Measurements from ENCODE around the gene EPN2. TPM values are rescaled to one million over a fixed set of nuclear protein-coding genes. Genes with fewer than 3 reads are reported as not detected.

The EPN2 gene
- polyA plus RNA-seq, 1 of the 3 experiments (the other 2 are of a cell fraction): 38.9 TPM

DNA sequence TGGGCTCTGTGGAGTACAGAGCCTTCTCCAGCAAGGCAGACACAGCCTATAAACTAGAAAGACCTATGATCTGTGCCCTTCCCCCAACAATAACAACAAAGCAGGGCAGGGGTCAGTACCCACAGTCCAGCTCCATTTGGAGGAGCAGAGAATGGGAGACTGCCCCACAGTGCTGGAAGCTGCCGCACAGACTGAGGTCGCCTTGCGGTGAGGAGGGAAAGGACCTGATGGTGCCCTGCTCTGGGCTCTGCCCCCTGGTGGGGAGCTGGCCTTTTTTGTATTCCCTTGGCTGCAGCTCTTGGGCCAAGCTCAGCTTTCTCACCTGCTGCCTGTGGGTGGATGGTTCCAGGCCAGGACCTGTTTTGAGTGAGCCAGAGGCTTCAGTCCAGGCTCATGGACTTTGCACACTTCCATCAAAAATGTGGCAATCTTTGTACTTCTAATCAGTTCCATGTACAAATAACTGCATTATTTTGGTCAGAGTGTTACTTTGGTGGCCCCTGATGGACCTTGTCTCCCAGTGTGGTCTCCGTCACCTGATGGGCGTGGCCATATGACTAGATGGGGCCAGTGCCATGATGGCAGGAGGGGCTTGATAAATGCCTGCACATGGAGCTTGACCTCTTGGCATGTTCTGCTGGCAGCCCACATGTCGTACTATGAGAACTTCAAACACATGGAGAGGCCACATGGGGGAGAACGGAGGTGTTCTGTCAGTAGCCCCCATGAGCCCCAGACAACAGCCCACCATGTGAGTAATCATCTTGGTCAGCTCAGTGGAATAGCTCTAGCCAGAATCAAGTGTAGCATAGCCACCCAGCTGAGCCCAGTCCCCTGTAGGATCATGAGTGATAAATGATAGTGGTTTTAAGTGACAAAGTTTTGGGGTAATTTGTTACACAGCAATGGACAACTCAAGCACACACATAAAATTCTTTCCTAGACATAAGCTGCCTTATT, 101.1 kb downstream of the EPN2 start (continued):
- TF ChIP-seq REST (IDR thresholded peaks at IDR 0.05; ENCODE audit: low read depth, low read length) (no peak), FOSL2 (IDR thresholded peaks at IDR 0.05; ENCODE audit: borderline replicate concordance, low read depth) (no peak), POLR2AphosphoS5 (IDR thresholded peaks at IDR 0.05; ENCODE audit: low read depth, low read length) (no peak), SMC3 (IDR thresholded peaks at IDR 0.05; ENCODE audit: low read depth, low read length) (peak; percentile 37; the same call in 1 of the 2 replicates), RFX5 (IDR thresholded peaks at IDR 0.05; ENCODE audit: low read length) (no peak)
- TF ChIP-seq, protein P1, sequence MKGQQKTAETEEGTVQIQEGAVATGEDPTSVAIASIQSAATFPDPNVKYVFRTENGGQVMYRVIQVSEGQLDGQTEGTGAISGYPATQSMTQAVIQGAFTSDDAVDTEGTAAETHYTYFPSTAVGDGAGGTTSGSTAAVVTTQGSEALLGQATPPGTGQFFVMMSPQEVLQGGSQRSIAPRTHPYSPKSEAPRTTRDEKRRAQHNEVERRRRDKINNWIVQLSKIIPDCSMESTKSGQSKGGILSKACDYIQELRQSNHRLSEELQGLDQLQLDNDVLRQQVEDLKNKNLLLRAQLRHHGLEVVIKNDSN (IDR thresholded peaks at IDR 0.05; ENCODE audit: borderline replicate concordance, low read depth): no peak
- TF ChIP-seq, protein P2, sequence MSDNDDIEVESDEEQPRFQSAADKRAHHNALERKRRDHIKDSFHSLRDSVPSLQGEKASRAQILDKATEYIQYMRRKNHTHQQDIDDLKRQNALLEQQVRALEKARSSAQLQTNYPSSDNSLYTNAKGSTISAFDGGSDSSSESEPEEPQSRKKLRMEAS (IDR thresholded peaks at IDR 0.05; ENCODE audit: low read depth): no peak

- Histone ChIP-seq H3K36me3 (replicated peaks in 1 of 2; ENCODE audit: control insufficient read depth in 1 of 2, insufficient read depth in 2 of 2, low read length in 1 of 2) (peaks cover 0 to 2% of the 10 kb centered on the region in 2 experiments), H3K4me2 (no peak overlapping the region), H3K27ac (ENCODE audit: low read depth in 2 of 2, low read length in 1 of 2) (no peak overlapping the region; a peak in 1 of 4 replicates), H3K9me2 (no peaks in the 10 kb centered on the region), H3K4me3 (ENCODE audit: low read depth in 2 of 2, low read length in 1 of 2) (no peak overlapping the region), H3K4me1 (ENCODE audit: control insufficient read depth in 1 of 2, insufficient read depth in 2 of 2, low read depth in 1 of 2, low read length in 1 of 2) (peaks cover 5 to 8% of the 10 kb centered on the region in 2 experiments; a peak in 2 of 4 replicates), H3F3A (replicated peaks; ENCODE audit: insufficient read depth) (no peaks in the 10 kb centered on the region), H3K9ac (no peak overlapping the region), H3K79me2 (ENCODE audit: insufficient read depth) (no peaks in the 10 kb centered on the region), H2AFZ (ENCODE audit: low read depth) (no peak overlapping the region), H3K27me3 (ENCODE audit: insufficient read depth) (no peaks in the 10 kb centered on the region), H3K9me3 (no peaks in the 10 kb centered on the region), H4K20me1 (ENCODE audit: insufficient read depth) (no peaks in the 10 kb centered on the region)
- TF ChIP-seq SIN3A (IDR thresholded peaks at IDR 0.05; ENCODE audit: borderline replicate concordance, low read depth, low read length) (no peak), SMC3 (IDR thresholded peaks at IDR 0.05; ENCODE audit: low read depth, low read length) (no peak), GATA2 (CRISPR knock-in tag; IDR thresholded peaks at IDR 0.05) (no peak), IRF3 (IDR thresholded peaks at IDR 0.05; ENCODE audit: low read depth, low read length) (no peak), EP300 (IDR thresholded peaks at IDR 0.05; ENCODE audit: borderline replicate concordance in 1 of 2, low read depth in 1 of 2, low read length in 1 of 2) (no peak), GABPA (IDR thresholded peaks at IDR 0.05; ENCODE audit: low read depth) (no peak), RXRA (IDR thresholded peaks at IDR 0.05; ENCODE audit: borderline replicate concordance, low read depth) (no peak), RFX5 (IDR thresholded peaks at IDR 0.05; ENCODE audit: low read length) (no peak), MEF2A (IDR thresholded peaks at IDR 0.05; ENCODE audit: borderline replicate concordance, low read depth) (no peak)
- TF ChIP-seq, protein P2 (IDR thresholded peaks at IDR 0.05; ENCODE audit: low read depth): no peak
- ChIA-PET POLR2A (no interaction called here), CTCF (interaction anchor here (2.0 kb wide), 2 partner anchors 23 to 107 kb away, joined by 6 to 11 read pairs; partner anchors contain the start of gene B9D1)
- WGBS (ENCODE audit: low lambda C conversion rate): 92% methylated on average over 2 of the region's 2 CpGs
- DNase-seq: no peak
Observed at GRCh38 chr17:19339341-19339815, 102.2 kb downstream of the EPN2 start.

Data from SK-N-SH (cell line).